GM23338 (cell line): ENCODE results near the gene NBEAL2. TPM values are rescaled to one million over a fixed set of nuclear protein-coding genes. Genes with fewer than 3 reads are reported as not detected.

Experiments used
- ATAC-seq: fragments of 200-7000 bp; cut with Tn5 transposase; 3 replicates; pipeline ENCODE4 v1.9.1; 2020
- DNase-seq: peaks from one replicate; pipeline ENCODE4 v3.0.0-alpha.2; 2015; ENCODE audit warnings: low spot score
- H2AFZ ChIP-seq: fragments of 200-600 bp; sonication (generic); 2 replicates; pipeline ENCODE4 v1.8.0; 2016; ENCODE audit warnings: antibody characterized with exemption, mild to moderate bottlenecking, moderate library complexity
- H3F3A ChIP-seq: fragments of 200-600 bp; sonication (generic); replicated peaks from 2 replicates; pipeline ENCODE4 v1.8.0; 2017; ENCODE audit warnings: antibody characterized with exemption, mixed run types, low read depth
- H3K27ac ChIP-seq: fragments of 200-600 bp; sonication (generic); 2 replicates; pipeline ENCODE4 v1.6.1; 2016; ENCODE audit warnings: low read depth
- H3K27me3 ChIP-seq: fragments of 200-600 bp; sonication (generic); 2 replicates; pipeline ENCODE4 v1.8.0; 2016; ENCODE audit warnings: mild to moderate bottlenecking, mixed run types, moderate library complexity; ENCODE audit not compliant: insufficient read depth
- H3K36me3 ChIP-seq: fragments of 200-600 bp; sonication (generic); 2 replicates; pipeline ENCODE4 v1.8.0; 2016; ENCODE audit warnings: mild to moderate bottlenecking; ENCODE audit not compliant: insufficient read depth
- H3K4me1 ChIP-seq: fragments of 200-600 bp; sonication (generic); 2 replicates; pipeline ENCODE4 v1.8.0; 2016; ENCODE audit warnings: mild to moderate bottlenecking, moderate library complexity; ENCODE audit not compliant: insufficient read depth
- H3K4me2 ChIP-seq: fragments of 200-600 bp; sonication (generic); 2 replicates; pipeline ENCODE4 v1.7.1; 2017; ENCODE audit warnings: mixed run types
- H3K4me3 ChIP-seq: fragments of 200-600 bp; sonication (generic); 2 replicates; pipeline ENCODE4 v1.6.1; 2016; ENCODE audit warnings: mixed run types
- H3K79me2 ChIP-seq: fragments of 200-600 bp; sonication (generic); replicated peaks from 2 replicates; pipeline ENCODE4 v1.8.0; 2017; ENCODE audit warnings: mild to moderate bottlenecking; ENCODE audit not compliant: insufficient read depth
- H3K9me2 ChIP-seq: fragments of 200-600 bp; sonication (generic); 2 replicates; pipeline ENCODE4 v1.8.0; 2017; ENCODE audit not compliant: insufficient read depth
- H4K20me1 ChIP-seq: fragments of 200-600 bp; sonication (generic); replicated peaks from 2 replicates; pipeline ENCODE4 v1.8.0; 2017; ENCODE audit warnings: mild to moderate bottlenecking; ENCODE audit not compliant: insufficient read depth
- H3K27ac Mint-ChIP-seq: 2 replicates; pipeline ENCODE4 v1.8.0; 2020; ENCODE audit warnings: inconsistent platforms, mild to moderate bottlenecking, moderate library complexity, mixed read lengths
- H3K27me3 Mint-ChIP-seq: 3 replicates; pipeline ENCODE4 v1.8.0; 2022; ENCODE audit warnings: low read depth, mild to moderate bottlenecking, moderate library complexity, mixed read lengths, inconsistent platforms; ENCODE audit not compliant: insufficient read depth, poor library complexity
- H3K36me3 Mint-ChIP-seq: 3 replicates; pipeline ENCODE4 v1.8.0; 2021; ENCODE audit warnings: low read depth, mild to moderate bottlenecking, inconsistent platforms, moderate library complexity, mixed read lengths
- H3K4me1 Mint-ChIP-seq: 3 replicates; pipeline ENCODE4 v1.8.0; 2020; ENCODE audit warnings: mild to moderate bottlenecking, inconsistent platforms, mixed read lengths
- H3K4me3 Mint-ChIP-seq: 3 replicates; pipeline ENCODE4 v1.8.0; 2021; ENCODE audit warnings: moderate library complexity, mild to moderate bottlenecking, inconsistent platforms, mixed read lengths
- H3K9me3 Mint-ChIP-seq: 3 replicates; pipeline ENCODE4 v1.8.0; 2020; ENCODE audit warnings: moderate library complexity, mild to moderate bottlenecking, inconsistent platforms, mixed read lengths
- EZH2 ChIP-seq: fragments of 200-600 bp; sonication (generic); IDR thresholded peaks from one replicate; pipeline ENCODE4 v1.8.0; 2017; ENCODE audit warnings: antibody characterized with exemption, mild to moderate bottlenecking, low read depth; ENCODE audit not compliant: unreplicated experiment
- STAT1 ChIP-seq: IDR thresholded peaks from one replicate; pipeline ENCODE4 v1.6.1; 2016; ENCODE audit warnings: antibody characterized with exemption; ENCODE audit not compliant: unreplicated experiment
- ZNF114 ChIP-seq: fragments of 250-450 bp; sonication (Bioruptor Pico); IDR thresholded peaks from 2 replicates; pipeline ENCODE4 v1.5.0; 2020; ENCODE audit warnings: mild to moderate bottlenecking, moderate library complexity
- ZNF331 ChIP-seq: fragments of 250-450 bp; sonication (Bioruptor Pico); IDR thresholded peaks from 2 replicates; pipeline ENCODE4 v1.5.0; 2020; ENCODE audit warnings: low read depth, mild to moderate bottlenecking, moderate library complexity
- polyA plus RNA-seq: library from polyadenylated mRNA; unstranded; fragments of >200 nt; fragmentation: Nextera tagmentation; extraction: Ambion mirVana; gene quantifications from 2 replicates; pipeline ENCODE4 v1.2.1, GENCODE V29; 2016
- total RNA-seq: library from RNA; depleted of rRNA; stranded (reverse); fragments of >200 nt; shearing (Covaris generic); gene quantifications from 2 replicates; pipeline ENCODE4 v1.2.3, GENCODE V29; 2014
- TF ChIP-seq, protein P1 (sequence below): IDR thresholded peaks from 2 replicates; pipeline ENCODE4 v1.6.1; 2016; ENCODE audit warnings: antibody characterized with exemption
- TF ChIP-seq, protein P2 (sequence below): IDR thresholded peaks from one replicate; pipeline ENCODE4 v1.6.1; 2018; ENCODE audit warnings: antibody characterized with exemption; ENCODE audit not compliant: unreplicated experiment
- TF ChIP-seq, protein P3 (sequence below): fragments of 250-450 bp; sonication (Bioruptor Pico); IDR thresholded peaks from 2 replicates; pipeline ENCODE4 v1.5.0; 2020; ENCODE audit warnings: mild to moderate bottlenecking, moderate library complexity

The NBEAL2 gene
- total and polyA plus RNA-seq, 2 experiments from 2014 or later = 13.5 to 79.9 TPM

DNA sequence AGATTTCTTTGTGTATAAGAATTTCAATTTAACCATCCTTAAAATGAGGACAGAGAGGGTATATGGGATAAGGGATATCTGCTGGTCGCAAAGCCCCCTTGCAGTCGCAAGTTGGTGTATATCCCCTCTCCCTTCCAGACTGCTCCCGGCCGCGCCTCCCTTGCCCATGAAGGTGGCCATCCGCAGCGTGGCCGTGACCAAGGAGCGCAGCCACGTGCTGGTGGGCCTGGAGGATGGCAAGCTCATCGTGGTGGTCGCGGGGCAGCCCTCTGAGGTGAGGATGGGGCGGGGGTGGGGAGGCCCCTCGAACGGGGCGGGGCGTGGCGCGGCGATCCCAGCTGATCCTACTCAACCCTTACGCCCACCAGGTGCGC lies 29.4 kb downstream of the NBEAL2 start:
- H3K4me3 Mint-ChIP-seq = peak overlapping the region; percentile 69
- Histone ChIP-seq H3K9me2 (peaks cover 9% of the 10 kb centered on the region; the same call in 1 of the 2 replicates), H3K27me3 (no peaks in the 10 kb centered on the region), H3K4me3 (peak overlapping the region; percentile 72), H4K20me1 (no peaks in the 10 kb centered on the region; the same call in 1 of the 2 replicates), H3K27ac (no peak overlapping the region), H3K36me3 (no peaks in the 10 kb centered on the region; the same call in 1 of the 2 replicates), H3K4me2 (peak overlapping the region; percentile 94), H2AFZ (no peak overlapping the region), H3K4me1 (no peaks in the 10 kb centered on the region), H3K79me2 (no peaks in the 10 kb centered on the region), H3F3A (peaks cover 10% of the 10 kb centered on the region; the same call in 1 of the 2 replicates)
- peaks cover 17% of the 10 kb centered on the region for H3K36me3 Mint-ChIP-seq
- no peaks in the 10 kb centered on the region for H3K9me3 Mint-ChIP-seq
- DNase-seq (no peak), ATAC-seq (no peak; the same call in 2 of the 3 replicates)
- peaks cover 10% of the 10 kb centered on the region; the same call in 2 of the 3 replicates for H3K4me1 Mint-ChIP-seq
- no peak for TF ChIP-seq EZH2
- TF ChIP-seq, protein P1, sequence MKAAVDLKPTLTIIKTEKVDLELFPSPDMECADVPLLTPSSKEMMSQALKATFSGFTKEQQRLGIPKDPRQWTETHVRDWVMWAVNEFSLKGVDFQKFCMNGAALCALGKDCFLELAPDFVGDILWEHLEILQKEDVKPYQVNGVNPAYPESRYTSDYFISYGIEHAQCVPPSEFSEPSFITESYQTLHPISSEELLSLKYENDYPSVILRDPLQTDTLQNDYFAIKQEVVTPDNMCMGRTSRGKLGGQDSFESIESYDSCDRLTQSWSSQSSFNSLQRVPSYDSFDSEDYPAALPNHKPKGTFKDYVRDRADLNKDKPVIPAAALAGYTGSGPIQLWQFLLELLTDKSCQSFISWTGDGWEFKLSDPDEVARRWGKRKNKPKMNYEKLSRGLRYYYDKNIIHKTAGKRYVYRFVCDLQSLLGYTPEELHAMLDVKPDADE = no peak
- no peak for TF ChIP-seq ZNF114 (CRISPR knock-in tag)
- TF ChIP-seq, protein P2, sequence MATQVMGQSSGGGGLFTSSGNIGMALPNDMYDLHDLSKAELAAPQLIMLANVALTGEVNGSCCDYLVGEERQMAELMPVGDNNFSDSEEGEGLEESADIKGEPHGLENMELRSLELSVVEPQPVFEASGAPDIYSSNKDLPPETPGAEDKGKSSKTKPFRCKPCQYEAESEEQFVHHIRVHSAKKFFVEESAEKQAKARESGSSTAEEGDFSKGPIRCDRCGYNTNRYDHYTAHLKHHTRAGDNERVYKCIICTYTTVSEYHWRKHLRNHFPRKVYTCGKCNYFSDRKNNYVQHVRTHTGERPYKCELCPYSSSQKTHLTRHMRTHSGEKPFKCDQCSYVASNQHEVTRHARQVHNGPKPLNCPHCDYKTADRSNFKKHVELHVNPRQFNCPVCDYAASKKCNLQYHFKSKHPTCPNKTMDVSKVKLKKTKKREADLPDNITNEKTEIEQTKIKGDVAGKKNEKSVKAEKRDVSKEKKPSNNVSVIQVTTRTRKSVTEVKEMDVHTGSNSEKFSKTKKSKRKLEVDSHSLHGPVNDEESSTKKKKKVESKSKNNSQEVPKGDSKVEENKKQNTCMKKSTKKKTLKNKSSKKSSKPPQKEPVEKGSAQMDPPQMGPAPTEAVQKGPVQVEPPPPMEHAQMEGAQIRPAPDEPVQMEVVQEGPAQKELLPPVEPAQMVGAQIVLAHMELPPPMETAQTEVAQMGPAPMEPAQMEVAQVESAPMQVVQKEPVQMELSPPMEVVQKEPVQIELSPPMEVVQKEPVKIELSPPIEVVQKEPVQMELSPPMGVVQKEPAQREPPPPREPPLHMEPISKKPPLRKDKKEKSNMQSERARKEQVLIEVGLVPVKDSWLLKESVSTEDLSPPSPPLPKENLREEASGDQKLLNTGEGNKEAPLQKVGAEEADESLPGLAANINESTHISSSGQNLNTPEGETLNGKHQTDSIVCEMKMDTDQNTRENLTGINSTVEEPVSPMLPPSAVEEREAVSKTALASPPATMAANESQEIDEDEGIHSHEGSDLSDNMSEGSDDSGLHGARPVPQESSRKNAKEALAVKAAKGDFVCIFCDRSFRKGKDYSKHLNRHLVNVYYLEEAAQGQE = no peak
- no peak for TF ChIP-seq ZNF331 (CRISPR knock-in tag)
- H3K27ac Mint-ChIP-seq = no peak overlapping the region
- peaks cover 11% of the 10 kb centered on the region for H3K27me3 Mint-ChIP-seq

DNA sequence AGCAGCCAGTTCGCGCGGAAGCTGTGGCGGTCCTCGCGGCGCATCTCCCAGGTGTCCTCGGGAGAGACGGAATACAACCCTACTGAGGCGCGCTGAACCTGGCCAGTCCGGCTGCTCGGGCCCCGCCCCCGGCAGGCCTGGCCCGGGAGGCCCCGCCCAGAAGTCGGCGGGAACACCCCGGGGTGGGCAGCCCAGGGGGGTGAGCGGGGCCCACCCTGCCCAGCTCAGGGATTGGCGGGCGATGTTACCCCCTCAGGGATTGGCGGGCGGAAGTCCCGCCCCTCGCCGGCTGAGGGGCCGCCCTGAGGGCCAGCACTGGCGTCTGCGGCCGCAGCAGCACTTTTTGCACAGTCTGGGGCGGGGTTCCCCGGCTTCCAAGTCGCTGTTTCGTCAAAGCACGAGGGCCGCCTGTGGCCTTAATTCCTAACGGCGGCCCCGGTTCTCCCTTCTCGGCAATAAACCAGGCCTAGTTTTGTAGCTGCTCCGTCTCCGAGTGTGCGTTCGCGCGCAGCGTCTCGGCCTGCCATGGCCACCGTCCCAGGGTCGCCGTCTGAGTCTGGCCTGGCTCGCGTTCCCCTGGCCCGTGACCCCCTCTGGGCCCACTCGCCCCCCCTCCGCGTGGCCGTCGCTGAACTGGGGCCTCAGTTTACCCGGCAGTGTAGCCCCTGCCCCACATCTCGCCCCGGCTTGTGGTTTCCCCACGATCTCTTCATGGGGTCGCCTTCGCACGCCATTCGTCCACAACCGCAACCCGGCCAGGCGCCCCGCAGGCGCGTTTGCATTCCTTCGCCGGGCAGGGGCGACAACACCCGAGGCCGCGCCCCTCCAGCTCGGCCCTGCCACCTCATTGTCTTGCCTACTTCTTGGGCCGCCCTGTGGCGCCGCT lies 30.0 kb downstream of the NBEAL2 start:
- H2AFZ ChIP-seq = peak overlapping the region; percentile 84
- H3K27ac Mint-ChIP-seq = peak overlapping the region; percentile 98
- no peak for TF ChIP-seq ZNF114 (CRISPR knock-in tag)
- TF ChIP-seq, protein P3, sequence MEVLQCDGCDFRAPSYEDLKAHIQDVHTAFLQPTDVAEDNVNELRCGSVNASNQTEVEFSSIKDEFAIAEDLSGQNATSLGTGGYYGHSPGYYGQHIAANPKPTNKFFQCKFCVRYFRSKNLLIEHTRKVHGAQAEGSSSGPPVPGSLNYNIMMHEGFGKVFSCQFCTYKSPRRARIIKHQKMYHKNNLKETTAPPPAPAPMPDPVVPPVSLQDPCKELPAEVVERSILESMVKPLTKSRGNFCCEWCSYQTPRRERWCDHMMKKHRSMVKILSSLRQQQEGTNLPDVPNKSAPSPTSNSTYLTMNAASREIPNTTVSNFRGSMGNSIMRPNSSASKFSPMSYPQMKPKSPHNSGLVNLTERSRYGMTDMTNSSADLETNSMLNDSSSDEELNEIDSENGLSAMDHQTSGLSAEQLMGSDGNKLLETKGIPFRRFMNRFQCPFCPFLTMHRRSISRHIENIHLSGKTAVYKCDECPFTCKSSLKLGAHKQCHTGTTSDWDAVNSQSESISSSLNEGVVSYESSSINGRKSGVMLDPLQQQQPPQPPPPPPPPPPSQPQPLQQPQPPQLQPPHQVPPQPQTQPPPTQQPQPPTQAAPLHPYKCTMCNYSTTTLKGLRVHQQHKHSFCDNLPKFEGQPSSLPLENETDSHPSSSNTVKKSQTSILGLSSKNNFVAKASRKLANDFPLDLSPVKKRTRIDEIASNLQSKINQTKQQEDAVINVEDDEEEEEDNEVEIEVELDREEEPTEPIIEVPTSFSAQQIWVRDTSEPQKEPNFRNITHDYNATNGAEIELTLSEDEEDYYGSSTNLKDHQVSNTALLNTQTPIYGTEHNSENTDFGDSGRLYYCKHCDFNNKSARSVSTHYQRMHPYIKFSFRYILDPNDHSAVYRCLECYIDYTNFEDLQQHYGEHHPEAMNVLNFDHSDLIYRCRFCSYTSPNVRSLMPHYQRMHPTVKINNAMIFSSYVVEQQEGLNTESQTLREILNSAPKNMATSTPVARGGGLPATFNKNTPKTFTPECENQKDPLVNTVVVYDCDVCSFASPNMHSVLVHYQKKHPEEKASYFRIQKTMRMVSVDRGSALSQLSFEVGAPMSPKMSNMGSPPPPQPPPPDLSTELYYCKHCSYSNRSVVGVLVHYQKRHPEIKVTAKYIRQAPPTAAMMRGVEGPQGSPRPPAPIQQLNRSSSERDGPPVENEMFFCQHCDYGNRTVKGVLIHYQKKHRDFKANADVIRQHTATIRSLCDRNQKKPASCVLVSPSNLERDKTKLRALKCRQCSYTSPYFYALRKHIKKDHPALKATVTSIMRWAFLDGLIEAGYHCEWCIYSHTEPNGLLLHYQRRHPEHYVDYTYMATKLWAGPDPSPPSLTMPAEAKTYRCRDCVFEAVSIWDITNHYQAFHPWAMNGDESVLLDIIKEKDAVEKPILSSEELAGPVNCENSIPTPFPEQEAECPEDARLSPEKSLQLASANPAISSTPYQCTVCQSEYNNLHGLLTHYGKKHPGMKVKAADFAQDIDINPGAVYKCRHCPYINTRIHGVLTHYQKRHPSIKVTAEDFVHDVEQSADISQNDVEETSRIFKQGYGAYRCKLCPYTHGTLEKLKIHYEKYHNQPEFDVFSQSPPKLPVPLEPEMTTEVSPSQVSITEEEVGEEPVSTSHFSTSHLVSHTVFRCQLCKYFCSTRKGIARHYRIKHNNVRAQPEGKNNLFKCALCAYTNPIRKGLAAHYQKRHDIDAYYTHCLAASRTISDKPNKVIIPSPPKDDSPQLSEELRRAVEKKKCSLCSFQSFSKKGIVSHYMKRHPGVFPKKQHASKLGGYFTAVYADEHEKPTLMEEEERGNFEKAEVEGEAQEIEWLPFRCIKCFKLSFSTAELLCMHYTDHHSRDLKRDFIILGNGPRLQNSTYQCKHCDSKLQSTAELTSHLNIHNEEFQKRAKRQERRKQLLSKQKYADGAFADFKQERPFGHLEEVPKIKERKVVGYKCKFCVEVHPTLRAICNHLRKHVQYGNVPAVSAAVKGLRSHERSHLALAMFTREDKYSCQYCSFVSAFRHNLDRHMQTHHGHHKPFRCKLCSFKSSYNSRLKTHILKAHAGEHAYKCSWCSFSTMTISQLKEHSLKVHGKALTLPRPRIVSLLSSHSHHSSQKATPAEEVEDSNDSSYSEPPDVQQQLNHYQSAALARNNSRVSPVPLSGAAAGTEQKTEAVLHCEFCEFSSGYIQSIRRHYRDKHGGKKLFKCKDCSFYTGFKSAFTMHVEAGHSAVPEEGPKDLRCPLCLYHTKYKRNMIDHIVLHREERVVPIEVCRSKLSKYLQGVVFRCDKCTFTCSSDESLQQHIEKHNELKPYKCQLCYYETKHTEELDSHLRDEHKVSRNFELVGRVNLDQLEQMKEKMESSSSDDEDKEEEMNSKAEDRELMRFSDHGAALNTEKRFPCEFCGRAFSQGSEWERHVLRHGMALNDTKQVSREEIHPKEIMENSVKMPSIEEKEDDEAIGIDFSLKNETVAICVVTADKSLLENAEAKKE = no peak
- TF ChIP-seq STAT1 = no peak
- TF ChIP-seq, protein P1 = no peak

More for the DNA sequence above, 30.0 kb downstream of the NBEAL2 start:
- peak overlapping the region; percentile 80 for H3K4me3 Mint-ChIP-seq
- H3K36me3 ChIP-seq = no peaks in the 10 kb centered on the region; the same call in 1 of the 2 replicates
- no peaks in the 10 kb centered on the region for H3K79me2 ChIP-seq
- peak; percentile 89 for DNase-seq
- H3K4me2 ChIP-seq = peak overlapping the region; percentile 94
- peak overlapping the region; percentile 97 for H3K27ac ChIP-seq
- H3K9me2 ChIP-seq = peaks cover 9% of the 10 kb centered on the region; the same call in 1 of the 2 replicates
- H4K20me1 ChIP-seq = no peaks in the 10 kb centered on the region; the same call in 1 of the 2 replicates
- peaks cover 10% of the 10 kb centered on the region; the same call in 1 of the 2 replicates for H3F3A ChIP-seq
- peaks cover 17% of the 10 kb centered on the region for H3K36me3 Mint-ChIP-seq
- H3K27me3 ChIP-seq = no peaks in the 10 kb centered on the region
- H3K9me3 Mint-ChIP-seq = no peaks in the 10 kb centered on the region
- peaks cover 11% of the 10 kb centered on the region for H3K27me3 Mint-ChIP-seq
- ATAC-seq = peak; percentile 80
- H3K4me1 ChIP-seq = no peaks in the 10 kb centered on the region
- peaks cover 10% of the 10 kb centered on the region; the same call in 2 of the 3 replicates for H3K4me1 Mint-ChIP-seq
- H3K4me3 ChIP-seq = peak overlapping the region; percentile 72
